ENCODE results near the gene SEPTIN1.
"Not testable (repeated sequence)": the region's sequence is repeated elsewhere in the genome, so short reads cannot be mapped to it uniquely, and the experiment has no call there.

The SEPTIN1 gene

DNA sequence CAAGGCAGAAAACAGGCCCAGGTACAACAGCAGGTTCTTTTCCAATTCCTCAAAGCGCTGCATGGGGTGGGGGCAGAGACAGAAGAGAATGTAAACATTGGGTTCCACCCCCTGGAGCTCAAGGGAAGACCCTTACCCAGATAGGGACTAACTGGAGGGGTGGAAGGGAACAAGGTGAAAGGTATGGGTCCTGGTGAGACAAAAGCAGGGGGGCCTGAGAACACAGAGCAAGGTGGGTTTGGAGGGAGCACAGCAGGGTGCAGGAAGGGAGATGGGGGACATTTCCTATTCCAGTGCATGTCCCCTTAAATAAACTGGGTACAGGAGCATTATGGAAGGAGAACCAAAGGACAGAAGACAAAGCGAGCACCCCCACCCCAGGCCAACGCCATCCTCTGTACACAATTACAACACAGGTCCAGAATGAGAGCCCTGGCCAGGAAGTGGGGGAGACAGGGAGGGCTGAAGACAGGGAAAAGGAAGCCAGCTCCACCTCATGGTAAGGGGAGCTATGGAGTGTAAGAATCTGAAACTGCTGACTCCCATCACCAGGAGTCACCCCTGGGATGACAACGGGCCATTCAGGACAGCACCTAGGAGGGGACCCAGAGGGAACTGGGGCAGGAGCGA, 25.2 kb downstream of the SEPTIN1 start:
- DNase-seq: no peak

DNA sequence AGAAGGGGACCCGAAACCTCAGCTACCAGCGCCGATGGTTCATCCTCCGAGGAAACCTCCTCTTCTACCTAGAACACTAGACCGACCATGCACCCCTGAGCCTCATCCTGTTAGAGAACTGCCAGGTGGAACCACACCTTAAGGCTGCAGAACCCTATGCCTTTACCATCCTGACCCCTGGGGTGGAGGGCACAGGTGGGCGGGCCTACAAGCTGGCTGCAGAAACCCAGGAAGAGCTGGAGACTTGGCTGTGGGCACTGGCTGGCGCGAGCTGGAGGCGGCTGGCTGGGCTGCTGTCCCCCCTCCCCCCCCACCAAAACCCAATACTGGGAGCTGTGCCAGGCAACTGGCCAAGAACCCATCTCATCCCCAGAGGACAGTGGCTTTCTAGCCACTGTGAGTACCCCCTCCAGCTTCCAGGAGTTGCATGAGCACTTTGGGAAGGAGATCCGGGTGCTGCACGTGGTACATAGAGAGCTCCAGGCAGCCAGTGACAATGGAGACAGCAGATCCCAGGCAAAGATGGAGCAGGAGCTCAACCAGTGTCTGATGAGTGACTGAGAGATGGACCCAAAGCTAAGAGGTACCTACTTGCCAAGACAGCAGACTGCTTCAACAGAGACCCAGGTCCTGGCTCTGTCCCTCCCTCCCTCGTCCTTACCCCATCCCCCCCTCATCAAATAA, 25.8 kb downstream of the SEPTIN1 start:
- DNase-seq: no peak

DNA sequence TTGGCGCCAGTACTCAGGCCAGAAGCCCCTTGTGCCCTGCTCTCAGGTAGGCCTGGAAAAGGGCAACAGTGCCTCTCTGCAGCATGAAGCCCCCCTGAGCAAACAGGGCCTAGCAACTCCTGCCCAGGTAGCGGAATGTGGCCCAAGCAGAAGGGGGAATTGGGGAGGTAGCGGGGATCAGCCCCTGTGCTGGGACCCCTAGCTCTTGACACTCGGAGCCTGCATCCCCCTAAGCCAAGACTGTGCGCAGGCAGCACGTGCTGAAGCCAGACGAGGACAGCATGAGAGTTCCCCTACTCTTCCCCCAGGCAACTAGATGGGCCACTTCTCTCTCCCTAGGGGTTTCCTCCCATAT, 26.4 kb downstream of the SEPTIN1 start:
- no peak for DNase-seq

DNA sequence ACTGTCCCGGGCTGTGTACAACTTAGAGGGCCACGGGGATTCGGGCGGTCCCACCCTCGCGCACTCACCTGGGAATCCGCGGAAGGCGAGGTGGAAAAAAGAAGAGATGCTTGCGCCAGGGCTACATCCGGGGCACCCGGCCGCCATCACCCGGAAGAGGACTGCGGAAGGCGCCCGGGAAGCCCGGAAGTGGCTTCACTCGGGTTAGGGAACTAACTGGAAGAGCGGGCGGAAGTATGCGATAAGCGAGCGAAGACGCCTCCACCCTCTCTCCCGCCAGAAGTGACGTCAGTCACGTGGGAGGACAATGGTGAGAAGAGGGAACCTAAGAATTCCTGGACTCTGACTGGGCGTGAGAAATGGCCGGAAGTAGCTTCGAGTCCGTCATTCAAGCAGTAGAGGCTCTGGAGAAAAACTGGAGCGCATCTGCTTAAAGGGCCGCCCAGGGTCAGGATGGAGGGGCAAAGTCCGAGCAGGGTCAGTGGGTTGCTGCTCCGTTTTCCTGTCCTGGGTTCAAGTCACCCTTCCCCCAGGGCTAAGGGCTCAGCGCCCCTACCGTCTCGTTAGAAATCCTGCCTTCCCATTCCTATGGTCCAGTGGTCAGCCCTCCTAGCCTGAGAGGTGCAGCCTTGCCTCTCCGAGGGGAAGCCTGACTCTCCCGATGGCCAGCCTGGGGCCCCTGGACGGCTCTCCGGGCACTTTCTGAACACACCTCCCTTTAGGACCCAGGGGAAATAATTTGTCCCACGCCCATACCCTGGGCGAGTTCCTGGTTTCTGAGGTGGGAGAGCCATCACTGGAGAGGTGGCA, 27.0 kb downstream of the SEPTIN1 start, which contains the start of gene CD2BP2:
TSS of gene CD2BP2 (minus strand) at position 165 of the 810 bp plus-strand sequence. CDS start 627 bp downstream, outside the sequence.
- DNase-seq: peak; percentile 98

DNA sequence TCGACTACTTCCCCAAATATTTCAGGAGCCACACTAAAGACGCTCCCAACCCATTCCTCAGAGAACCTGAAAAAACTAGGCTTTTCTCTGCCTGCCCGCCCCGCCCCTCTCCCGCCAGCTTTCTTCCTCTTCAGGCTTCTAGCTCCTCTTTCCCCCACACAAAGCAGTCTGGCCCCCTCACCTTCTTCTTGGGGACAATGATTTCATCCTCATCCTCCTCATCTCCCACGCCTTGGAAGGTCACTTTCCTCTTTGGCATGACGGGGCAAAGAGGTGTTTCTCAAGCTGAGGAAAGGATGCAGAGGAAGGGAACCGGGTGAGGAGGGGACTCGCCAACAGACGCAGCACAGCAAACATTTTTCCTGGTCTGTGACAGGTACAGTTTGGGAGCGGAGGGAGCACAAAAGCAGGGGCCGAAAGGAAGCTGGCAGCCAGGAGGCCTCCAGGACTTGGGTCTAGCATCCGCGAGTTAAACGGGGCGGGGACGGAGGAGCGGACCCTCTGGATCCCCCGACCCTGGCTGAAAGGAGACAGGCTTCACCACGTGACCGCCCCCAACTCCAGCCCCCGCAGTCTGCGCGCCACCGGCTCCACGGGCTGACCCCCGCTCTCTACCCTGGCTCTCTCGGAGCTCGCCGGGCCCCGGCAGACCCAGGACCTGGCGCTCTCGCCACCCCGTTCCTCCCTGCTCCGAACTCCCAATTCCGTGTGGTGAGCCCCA, 27.8 kb downstream of the SEPTIN1 start:
- DNase-seq: peak in 1 of 2 experiments; percentile 45

DNA sequence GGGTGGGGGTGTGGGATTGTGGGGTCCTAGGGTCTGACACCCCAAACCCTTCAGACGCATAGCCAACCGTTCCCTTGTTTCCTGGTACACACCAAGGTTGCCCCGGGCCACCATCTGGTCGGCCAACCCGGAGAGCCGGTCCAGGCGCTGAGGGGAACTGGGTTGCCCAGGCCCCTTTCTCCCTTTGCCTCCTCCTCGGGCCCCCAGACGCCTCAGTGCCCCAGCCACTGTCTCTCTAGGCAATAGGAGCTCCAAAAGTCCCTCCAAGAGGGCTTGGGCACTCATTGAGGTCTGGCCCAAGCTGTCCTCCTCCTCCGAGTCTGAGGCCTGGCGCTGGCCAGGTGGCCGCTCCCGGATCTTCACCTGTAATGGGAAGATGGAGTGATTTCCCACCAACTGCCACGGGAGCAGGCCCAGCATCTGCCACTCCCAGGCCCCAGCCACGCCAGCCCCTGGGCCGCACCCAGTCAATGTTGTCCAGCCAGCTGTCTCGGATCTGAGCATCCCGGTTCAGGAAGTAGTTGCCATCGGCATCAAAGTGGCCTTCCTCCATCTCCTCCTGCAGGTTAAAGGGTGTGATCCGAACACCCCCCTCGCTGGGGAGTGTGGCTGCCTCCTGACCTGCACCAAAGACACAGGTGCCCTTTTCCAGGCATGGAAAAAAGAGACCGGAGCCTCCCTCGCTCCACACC, 28.8 kb downstream of the SEPTIN1 start:
- DNase-seq: no peak

DNA sequence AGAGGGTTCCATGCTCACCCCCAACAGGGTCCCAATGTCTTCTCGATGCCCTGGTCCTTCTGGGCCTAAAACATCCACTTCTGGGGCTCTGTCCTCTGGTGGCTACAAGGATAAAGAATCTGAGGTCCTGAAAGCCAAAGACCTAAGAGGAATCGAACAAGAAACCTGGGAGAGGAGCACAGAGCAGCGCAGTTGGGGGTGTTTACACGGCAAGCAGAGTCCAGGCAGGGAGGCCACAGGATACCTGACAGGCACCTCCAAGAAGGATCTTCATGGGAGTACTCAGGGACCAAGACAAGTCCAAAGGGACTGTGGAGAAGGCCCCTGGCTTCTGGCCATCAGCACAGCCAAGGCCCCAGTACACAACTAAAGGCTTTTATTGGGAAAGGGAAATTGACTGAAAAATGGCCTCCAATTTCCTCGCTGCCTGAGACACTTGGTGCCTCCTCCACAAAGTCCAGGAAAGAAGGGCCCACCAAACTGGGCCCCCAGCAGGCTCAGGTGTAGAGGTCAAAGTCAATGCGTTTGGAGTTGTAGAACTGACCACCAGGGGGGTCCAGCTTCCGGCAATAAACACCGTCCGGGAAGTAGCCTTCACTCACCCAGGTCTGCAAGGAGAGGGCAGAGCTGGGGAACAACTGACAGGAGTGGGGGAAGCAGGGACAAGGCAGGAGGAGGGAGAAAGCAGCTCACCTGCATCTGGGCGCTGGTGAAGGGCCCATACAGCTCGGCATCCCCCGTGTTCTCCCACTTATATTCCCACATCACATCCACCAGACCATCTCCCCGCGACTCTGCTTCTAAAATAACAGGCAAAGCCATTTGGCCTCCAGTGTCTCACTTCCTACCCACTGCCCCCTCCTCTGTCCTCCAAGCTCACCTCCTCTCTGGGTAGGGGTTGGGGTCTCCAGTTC, 29.6 kb downstream of the SEPTIN1 start:
- DNase-seq: no peak

DNA sequence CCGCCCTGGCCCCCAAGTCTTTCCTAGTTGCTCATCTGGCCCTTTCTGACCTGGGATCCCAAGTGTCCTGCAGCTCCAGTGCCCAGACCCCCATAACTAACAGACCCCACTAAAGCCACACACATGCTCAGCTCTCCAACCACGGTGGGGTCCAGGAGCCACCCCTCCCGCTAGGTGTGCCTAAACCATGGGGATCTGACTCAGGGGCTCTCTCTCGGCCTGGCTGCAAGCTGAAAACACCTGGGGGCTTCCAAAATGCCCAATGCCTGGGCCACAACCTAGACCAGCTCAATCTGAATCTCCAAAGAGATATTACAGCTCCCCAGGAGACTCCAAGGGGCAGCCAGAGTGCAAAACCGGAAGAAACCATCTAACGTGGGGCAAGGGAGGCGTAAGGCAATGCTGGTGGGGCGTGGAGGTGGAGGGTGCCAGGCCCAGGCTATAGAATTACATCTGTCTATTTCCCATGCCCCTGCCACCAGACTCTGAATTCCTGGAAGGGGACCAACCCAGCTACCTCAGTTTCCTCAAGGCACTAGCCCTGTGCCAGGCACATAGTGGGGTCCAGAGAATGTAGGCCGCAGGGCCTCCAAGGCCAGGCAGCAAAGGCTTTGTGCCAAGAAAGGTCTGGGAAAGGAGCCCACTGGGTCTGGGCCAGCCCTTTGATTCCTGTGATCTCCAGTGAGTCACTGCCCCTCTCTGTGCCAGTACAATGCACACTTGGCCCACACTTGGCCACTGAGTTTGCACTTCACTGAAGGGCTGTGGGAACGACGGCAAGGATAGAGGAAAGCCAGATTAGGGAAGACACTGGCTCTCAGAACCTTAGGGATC, 30.6 kb downstream of the SEPTIN1 start:
- no peak for DNase-seq

DNA sequence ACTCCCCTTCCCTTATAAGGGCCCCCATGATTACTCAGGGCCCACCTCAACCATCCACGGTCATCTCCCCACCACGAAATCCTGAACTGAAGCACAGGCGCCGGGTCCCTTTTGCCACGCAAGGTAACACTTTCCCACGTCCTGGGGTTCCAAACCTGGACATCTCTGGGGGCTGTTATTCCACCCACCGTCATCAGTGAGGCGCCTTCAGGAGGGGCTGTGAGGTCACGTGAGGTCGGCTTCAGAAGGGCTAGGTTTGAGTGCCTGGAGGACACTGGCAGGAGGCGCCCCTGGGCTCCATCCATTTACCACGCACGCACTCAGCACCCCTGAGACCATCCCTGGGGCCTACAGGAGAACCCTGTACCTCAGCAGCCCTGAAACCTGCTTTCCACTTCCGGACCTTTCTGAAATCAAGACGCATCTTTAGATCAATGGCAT, 31.3 kb downstream of the SEPTIN1 start:
- no peak for DNase-seq

DNA sequence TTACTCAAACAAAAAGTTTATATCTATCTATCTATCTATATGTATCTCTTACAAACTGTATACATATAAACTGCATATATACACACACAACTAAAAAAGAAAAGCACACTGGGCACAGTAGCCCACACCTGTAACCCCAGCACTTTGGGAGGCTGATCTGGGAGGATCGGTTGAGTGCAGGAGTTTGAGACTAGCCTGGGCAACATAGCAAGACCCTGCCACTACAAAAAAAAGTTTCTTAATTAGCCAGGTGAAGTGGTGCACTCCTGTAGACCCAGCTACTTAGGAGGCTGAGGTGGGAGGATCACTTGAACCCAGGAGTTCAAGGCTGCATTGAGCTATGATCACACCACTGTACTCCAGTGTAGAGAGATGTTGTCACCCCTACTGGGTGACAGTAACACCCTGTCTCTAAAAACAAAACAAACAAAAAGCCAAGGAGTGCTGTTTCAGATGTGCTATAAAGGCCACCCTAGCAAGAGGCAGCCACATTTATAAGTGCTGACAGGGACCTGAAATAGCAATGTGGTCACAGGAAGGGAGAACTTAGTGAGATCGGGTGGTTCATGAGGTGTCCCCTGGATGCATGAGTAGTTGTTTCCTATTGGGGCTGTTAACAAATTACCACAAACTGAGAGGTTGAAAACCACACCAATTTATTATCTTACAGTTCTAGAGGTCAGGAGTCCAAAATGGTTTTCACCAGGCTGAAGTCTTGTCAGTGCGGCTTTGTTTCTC, 32.1 kb downstream of the SEPTIN1 start:
- no peak for DNase-seq

DNA sequence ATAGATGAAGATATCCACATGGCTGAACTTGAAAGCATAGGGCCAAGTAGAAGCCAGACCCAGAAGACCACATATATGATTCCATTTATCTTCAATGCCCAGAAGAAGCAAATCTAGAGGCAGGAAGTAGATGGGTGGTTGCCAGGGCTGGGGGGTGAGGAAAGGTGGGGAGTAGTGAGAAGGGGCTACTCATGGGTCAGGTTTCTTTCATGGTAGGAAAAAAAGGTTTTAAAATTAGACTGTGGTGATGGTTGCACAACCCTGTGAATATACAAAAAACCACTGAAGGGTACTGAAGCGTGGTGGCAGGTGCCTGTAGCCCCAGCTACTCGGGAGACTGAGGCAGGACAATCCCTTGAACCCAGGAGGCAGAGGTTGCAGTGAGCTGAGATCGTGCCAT, 32.7 kb downstream of the SEPTIN1 start:
- DNase-seq: no peak

DNA sequence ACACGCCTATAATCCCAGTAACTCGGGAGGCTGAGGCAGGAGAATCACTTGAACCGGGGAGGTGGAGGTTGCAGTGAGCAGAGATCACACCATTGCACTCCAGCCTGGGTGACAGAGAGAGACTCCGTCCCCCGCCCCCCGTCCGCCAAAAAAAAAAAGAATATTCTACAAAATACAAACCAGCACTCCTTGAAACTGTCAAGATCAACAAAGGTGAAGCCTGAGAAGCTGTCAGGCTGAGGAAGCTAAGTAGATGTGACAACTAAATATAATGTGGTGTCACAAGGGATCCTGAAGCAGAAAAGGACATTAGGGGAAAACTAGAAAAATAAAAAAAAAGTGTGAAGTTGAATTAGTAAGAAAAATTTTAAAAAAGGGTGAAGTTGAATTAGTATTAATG, 33.4 kb downstream of the SEPTIN1 start:
- DNase-seq: no peak

DNA sequence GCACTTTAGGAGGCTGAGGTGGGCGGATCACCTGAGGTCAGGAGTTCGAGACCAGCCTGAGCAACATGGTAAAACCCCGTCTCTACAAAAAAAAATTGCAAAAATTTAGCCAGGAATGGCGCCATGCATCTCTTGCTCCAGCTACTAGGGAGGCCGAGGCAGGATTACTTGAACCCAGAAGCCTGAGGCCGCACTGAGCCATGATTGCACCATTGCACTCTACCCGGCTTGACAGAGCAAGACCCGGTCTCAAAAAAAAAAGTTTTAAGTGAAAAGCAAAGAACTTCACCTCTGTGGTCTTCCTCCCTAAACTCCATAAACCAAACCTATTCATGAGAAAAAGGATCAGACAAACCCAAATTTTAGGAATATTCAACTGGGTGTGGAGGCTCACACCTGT, 34.2 kb downstream of the SEPTIN1 start:
- no peak for DNase-seq

DNA sequence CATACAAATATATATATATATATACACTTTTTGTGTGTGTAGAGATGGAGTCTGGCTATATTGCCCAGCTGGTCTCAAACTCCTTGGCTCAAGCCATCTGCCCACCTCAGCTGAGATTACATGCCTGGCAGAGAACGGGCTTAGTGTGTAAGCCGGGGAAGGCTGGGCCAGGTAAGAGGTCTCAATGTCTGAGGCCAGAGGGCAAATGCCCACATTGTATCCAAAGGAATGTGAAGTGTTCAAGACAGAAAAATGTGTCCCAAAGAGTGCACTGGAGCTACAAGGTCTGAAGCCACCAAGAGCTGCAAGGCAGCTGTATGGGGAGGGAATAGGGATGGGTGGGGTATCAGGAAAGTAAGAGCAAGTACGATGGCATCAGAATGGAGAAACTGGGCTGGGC, 36.1 kb downstream of the SEPTIN1 start:
- DNase-seq: no peak

DNA sequence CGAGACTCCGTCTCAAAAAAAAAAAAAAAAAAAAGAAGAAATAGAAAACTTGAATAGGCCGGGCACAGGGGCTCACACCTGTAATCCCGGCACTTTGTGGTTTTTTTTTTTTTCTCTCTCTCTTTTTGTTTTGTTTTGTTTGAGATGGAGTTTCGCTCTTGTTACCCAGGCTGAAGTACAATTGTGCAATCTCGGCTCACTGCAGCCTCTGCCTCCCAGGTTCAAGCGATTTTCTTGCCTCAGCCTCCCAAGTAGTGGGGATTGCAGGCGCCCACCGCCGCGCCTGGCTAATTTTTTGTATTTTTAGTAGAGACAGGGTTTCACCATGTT, 38.9 kb downstream of the SEPTIN1 start:
- not testable (repeated sequence) for DNase-seq

DNA sequence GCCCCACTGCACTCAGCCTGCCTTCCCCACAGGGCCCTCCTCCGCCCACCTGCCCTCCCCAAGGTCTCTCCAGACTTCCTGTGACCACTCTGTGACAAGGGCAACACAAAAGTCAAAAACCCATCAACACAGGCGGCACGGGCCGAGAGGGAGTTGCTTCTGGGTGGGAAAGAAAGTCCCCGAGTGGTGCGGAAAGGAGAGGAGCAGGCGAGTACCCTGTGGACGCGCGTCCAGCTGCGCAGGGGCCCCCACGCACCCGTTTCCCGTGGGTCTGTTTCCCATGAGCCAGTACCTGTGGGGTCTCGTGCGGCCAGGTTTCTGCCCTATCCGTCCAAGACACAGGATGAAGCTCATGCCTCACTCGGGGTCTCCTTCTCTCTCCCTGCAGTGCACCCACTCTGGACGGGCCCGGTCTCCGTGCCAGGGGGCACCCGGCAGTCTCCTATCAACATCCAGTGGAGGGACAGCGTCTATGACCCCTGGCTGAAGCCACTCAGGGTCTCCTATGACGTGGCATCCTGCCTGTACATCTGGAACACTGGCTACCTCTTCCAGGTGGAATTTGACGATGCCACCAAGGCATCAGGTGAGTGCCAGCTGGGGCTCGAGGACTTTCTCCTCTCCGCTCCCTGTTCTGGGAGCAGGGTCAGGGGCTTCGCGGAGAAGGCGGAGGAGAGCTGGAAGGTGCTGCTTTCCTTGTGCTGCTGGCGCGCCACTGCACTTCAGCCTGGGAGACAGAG, 39.4 kb downstream of the SEPTIN1 start:
- DNase-seq: no peak

DNA sequence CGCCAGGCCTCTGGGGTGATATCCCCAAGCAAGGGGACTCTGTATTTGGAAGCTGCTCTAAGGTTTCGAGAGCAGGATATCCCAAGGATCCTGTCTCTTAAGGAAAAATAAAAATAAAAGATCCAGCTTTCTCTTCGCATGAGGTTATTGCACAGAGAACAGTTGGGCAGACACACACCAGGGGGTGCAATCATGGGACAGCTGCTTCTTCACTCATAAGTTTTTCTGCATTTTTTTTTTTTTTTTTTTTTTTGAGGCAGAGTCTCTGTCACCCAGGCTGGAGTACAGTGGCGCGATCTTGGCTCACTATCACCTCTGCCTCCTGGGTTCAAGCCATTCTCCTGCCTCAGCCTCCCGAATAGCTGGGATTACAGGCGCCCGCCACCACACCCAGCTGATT, 40.4 kb downstream of the SEPTIN1 start:
- not testable (repeated sequence) for DNase-seq

DNA sequence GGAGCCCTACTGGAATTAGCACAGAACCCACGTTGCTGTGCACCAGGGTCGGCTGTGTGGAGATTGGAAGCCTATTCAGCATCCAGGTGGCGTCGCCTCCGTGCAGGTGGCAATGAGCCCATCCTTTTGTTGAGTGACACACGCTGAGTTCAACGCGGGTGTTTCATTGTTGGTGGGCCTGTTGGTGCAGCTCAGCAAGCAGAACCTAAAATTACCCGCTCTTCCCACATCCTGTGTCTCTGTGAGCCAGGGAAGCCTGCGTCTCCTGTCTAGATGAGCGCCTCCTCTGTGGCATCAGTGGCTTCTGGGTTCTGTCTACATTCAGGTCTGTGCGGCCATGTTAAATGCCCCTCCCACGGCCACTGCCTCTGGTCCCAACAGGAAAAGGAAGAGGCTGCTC, 41.7 kb downstream of the SEPTIN1 start:
- DNase-seq: no peak

DNA sequence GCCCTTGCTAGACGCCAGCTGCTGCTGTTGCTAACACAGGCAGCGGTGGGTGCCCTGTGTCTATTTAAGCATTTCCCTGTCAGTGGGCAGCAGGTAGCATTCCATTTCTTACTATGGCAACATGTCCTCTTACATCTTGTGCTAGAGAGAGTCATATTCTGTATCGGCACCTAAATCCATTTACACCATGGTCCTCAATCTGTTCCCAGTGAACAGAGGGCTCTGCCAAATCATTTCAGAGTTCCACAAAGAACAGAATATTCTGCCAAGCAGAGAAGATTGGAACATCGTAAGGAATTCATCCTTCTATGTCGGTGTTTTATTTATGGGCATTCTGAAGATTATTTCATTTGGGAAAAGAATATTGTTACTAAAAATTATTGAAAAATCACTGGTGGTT, 43.6 kb downstream of the SEPTIN1 start:
- DNase-seq: not testable (repeated sequence)
